ENCODE data around the gene VASH2.
A peak's percentile ranks its signal among the peaks of the same experiment; 100 is the strongest.

The VASH2 gene

GRCh38 chr1:212951126-212951946 lies 995 bp downstream of the VASH2 start:
- TF ChIP-seq CTCF (IDR thresholded peaks at IDR 0.05; ENCODE audit: low read length, missing control alignments): no peak
- no peak for DNase-seq (ENCODE audit: low read depth)
- H3K4me3 ChIP-seq (replicated peaks; ENCODE audit: low read depth, low read length): peak overlapping the region; percentile 57

- no peak overlapping the region for H3K4me3 ChIP-seq (replicated peaks; ENCODE audit: low read depth, low read length)
- DNase-seq (ENCODE audit: low read depth): no peak
These were observed 1.8 kb downstream of the VASH2 start for GRCh38 chr1:212951947-212952640.

GRCh38 chr1:212952641-212952976 lies 2.3 kb downstream of the VASH2 start:
- no peak for TF ChIP-seq CTCF (IDR thresholded peaks at IDR 0.05; ENCODE audit: low read length, missing control alignments)
- H3K4me3 ChIP-seq (replicated peaks; ENCODE audit: low read depth, low read length): no peak overlapping the region
- DNase-seq (ENCODE audit: low read depth): no peak

More at GRCh38 chr1:212951947-212952640, 1.8 kb downstream of the VASH2 start:
- no peak for TF ChIP-seq CTCF (IDR thresholded peaks at IDR 0.05; ENCODE audit: low read length, missing control alignments)

- no peak overlapping the region for H3K4me3 ChIP-seq (replicated peaks; ENCODE audit: low read depth, low read length)
- no peak for TF ChIP-seq CTCF (IDR thresholded peaks at IDR 0.05; ENCODE audit: low read length, missing control alignments)
- DNase-seq (ENCODE audit: low read depth): no peak
These were observed 3.0 kb downstream of the VASH2 start for GRCh38 chr1:212953321-212953720.

GRCh38 chr1:212954514-212954913 lies 4.2 kb downstream of the VASH2 start:
- TF ChIP-seq CTCF (IDR thresholded peaks at IDR 0.05; ENCODE audit: low read length, missing control alignments): no peak
- no peak for DNase-seq (ENCODE audit: low read depth)
- no peak overlapping the region for H3K4me3 ChIP-seq (replicated peaks; ENCODE audit: low read depth, low read length)

GRCh38 chr1:212955098-212955497 lies 4.8 kb downstream of the VASH2 start:
- DNase-seq (ENCODE audit: low read depth): no peak
- no peak overlapping the region for H3K4me3 ChIP-seq (replicated peaks; ENCODE audit: low read depth, low read length)
- no peak for TF ChIP-seq CTCF (IDR thresholded peaks at IDR 0.05; ENCODE audit: low read length, missing control alignments)

Data from fibroblast of pulmonary artery (primary cell).